Activated CD4-positive, alpha-beta T cell treated with anti-CD3 and anti-CD28 coated beads, Interleukin-2, amount 10 ng/mL, durations not matched to agents 7 days and 5 days (primary cell): ENCODE data around the gene ANKS1B. TPM values are rescaled to one million over a fixed set of nuclear protein-coding genes. Genes with fewer than 3 reads are reported as not detected.

Source experiments
- CTCF ChIA-PET: fragments of 350-600 bp; sonication (Branson Sonifier 250); formaldehyde crosslinking; loops from one replicate; lab custom pipeline; 2021; ENCODE audit warnings: antibody characterized with exemption; lab: Charles Lee
- POLR2A ChIA-PET: fragments of 350-600 bp; sonication (Branson Sonifier 250); formaldehyde crosslinking; loops from one replicate; lab custom pipeline; 2021; ENCODE audit warnings: antibody characterized with exemption; lab: Charles Lee
- DNase-seq: peaks from one replicate; pipeline ENCODE4 v3.0.0-alpha.2; 2020
- H3K27ac Mint-ChIP-seq: one replicate; pipeline ENCODE4 v1.8.0; 2021; ENCODE audit warnings: mild to moderate bottlenecking, moderate library complexity, mixed read lengths
- H3K27me3 Mint-ChIP-seq: one replicate; pipeline ENCODE4 v1.8.0; 2021; ENCODE audit warnings: mixed read lengths
- H3K36me3 Mint-ChIP-seq: one replicate; pipeline ENCODE4 v1.8.0; 2021; ENCODE audit warnings: low read depth, mixed read lengths
- H3K4me1 Mint-ChIP-seq: one replicate; pipeline ENCODE4 v1.8.0; 2021; ENCODE audit warnings: mixed read lengths
- H3K4me3 Mint-ChIP-seq: one replicate; pipeline ENCODE4 v1.8.0; 2021; ENCODE audit warnings: mild to moderate bottlenecking, moderate library complexity, mixed read lengths
- H3K9me3 Mint-ChIP-seq: one replicate; pipeline ENCODE4 v1.8.0; 2021; ENCODE audit warnings: mixed read lengths
- total RNA-seq, 2 experiments: library from RNA; stranded (reverse); gene quantifications; one replicate each; pipeline ENCODE4 v1.2.3, GENCODE V29; 2021

The ANKS1B gene
- total RNA-seq, 2 experiments from 2014 or later, result 0.17 to 0.25 TPM

DNA sequence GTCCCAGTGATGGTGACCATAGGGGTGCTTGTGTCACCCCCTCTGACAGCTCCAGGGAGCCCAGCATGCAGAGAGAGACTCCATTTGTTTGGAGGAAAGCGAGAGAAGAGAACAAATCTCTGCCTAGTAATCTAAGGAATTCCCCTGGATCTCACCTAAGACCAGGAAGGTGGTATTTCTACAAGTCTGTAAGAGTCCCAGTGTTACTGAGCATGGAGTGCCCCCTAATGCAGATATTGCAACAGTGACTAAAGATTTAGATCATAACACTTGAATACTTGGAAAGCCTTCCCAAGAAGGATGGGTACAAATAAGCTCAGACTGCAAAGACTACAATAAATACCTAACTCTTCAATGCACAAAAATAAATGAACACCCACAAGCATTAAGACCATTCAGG, 697.6 kb downstream of the ANKS1B start:
- H3K4me3 Mint-ChIP-seq, result no peak overlapping the region
- no peaks in the 10 kb centered on the region for H3K4me1 Mint-ChIP-seq
- no peaks in the 10 kb centered on the region for H3K27me3 Mint-ChIP-seq
- ChIA-PET POLR2A (no interaction called here), CTCF (no interaction called here)
- H3K27ac Mint-ChIP-seq, result no peak overlapping the region
- no peaks in the 10 kb centered on the region for H3K36me3 Mint-ChIP-seq
- peaks cover 18% of the 10 kb centered on the region for H3K9me3 Mint-ChIP-seq
- DNase-seq, result no peak

DNA sequence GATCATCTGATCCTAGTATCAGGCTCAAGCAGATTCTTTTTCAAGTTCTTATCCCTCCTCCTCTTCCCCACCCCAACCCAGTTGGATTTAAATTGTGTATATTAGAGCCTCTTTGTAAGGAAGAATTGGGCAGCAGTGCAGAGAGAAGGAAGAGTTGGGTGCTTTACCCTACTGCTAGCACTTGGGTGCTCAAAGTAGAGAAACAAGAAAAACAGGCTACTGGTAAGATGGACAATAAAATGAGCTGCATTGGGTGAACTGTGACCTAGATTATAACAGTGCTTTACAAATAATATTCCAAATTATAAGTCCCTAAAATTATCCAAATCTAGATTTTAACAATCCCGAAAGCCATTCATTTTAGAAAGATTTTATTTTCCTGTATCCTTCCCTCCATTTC, 700.6 kb downstream of the ANKS1B start:
- Mint-ChIP-seq H3K4me1 (no peaks in the 10 kb centered on the region), H3K9me3 (peaks cover 7% of the 10 kb centered on the region), H3K27me3 (no peaks in the 10 kb centered on the region), H3K36me3 (no peaks in the 10 kb centered on the region), H3K27ac (no peak overlapping the region), H3K4me3 (no peak overlapping the region)
- POLR2A ChIA-PET, result no interaction called here
- DNase-seq, result no peak
- CTCF ChIA-PET, result no interaction called here

DNA sequence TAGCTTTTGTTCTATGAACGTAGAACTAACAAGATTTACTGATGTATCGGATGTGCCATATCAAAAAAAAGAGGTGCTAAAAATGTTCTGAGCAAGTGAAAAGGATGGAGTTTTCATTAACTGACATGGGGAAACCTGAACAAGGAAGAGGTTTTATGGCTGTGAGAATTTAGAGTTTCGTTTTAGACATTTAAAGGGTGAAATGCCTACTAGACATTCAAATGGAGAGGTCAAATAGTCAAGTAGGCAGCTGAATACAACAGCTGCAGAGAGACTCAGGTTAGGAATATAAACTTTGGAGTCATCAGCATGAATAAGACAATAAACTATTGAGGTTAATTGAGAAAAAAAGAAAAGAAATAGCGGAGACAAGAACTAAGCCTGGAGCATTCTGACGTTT, 702.1 kb downstream of the ANKS1B start:
- CTCF ChIA-PET, result no interaction called here
- no peak overlapping the region for H3K27ac Mint-ChIP-seq
- no peaks in the 10 kb centered on the region for H3K9me3 Mint-ChIP-seq

DNA sequence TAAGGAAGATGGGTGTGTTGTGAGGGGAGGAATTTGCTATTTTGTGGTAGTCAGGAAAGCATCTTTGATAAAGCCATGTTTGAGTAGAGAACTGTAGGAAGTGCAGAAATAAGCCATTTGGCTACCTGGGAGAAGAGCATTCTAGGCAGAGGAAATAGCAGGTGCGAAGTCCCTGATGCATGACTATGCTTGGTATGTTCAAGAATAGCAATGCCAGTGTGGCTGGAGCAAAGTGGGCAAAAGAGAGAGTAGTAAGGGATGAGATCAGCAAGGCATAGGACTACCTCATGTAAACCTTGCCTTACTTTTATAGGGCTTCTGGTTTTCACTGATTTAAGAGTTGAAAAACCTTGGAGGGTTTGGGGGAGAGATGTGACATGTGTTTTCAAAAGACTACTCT, 702.6 kb downstream of the ANKS1B start:
- no peak overlapping the region for H3K4me3 Mint-ChIP-seq
- no peaks in the 10 kb centered on the region for H3K9me3 Mint-ChIP-seq
- no peaks in the 10 kb centered on the region for H3K36me3 Mint-ChIP-seq
- H3K27ac Mint-ChIP-seq, result no peak overlapping the region
- ChIA-PET CTCF (no interaction called here), POLR2A (no interaction called here)
- H3K27me3 Mint-ChIP-seq, result no peaks in the 10 kb centered on the region
- no peak for DNase-seq
- no peaks in the 10 kb centered on the region for H3K4me1 Mint-ChIP-seq

More for the DNA sequence above, 702.1 kb downstream of the ANKS1B start:
- no peaks in the 10 kb centered on the region for H3K27me3 Mint-ChIP-seq
- POLR2A ChIA-PET, result no interaction called here
- H3K36me3 Mint-ChIP-seq, result no peaks in the 10 kb centered on the region
- no peak for DNase-seq
- no peaks in the 10 kb centered on the region for H3K4me1 Mint-ChIP-seq
- no peak overlapping the region for H3K4me3 Mint-ChIP-seq

DNA sequence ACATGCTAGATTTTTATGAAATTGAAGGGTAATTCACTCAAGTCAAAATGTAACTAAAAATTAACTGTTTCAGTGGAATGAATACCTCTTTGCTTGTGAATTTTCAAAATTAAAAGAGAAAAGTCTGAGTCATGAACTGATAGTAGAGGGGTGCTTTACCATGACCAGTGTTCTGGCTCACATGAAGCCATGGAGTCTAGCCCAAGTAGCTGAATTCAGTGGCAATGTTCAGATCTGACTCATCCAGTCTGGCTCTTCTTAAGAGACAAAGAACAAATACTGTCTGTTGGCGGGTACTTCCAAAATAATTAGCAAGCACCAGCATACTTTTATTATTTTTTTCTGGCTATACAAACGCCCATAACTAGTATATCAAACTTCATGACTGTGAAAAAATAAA, 703.5 kb downstream of the ANKS1B start:
- ChIA-PET POLR2A (no interaction called here), CTCF (no interaction called here)
- no peaks in the 10 kb centered on the region for H3K36me3 Mint-ChIP-seq
- no peak for DNase-seq
- H3K27me3 Mint-ChIP-seq, result no peaks in the 10 kb centered on the region
- H3K27ac Mint-ChIP-seq, result no peak overlapping the region
- H3K9me3 Mint-ChIP-seq, result no peaks in the 10 kb centered on the region
- H3K4me1 Mint-ChIP-seq, result no peaks in the 10 kb centered on the region
- no peak overlapping the region for H3K4me3 Mint-ChIP-seq

DNA sequence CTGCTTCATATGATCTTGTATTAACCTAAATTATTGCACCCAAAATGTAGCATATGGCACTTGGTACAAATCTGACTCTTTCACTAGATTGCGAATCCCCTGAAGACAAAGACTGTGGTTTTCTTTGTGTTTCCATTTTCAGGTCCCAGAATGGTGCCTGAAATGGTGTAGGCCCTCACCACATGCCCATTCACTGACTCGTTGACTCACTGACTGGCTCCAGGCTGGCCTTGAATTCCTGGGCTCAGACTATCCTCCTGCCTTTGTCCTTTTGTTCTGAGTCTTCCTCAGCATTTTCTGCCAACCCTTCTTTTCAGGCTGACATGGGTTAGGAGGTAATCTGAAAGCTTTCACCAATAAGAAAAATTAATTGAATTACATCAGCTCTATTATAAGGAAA, 705.8 kb downstream of the ANKS1B start:
- Mint-ChIP-seq H3K27me3 (no peaks in the 10 kb centered on the region), H3K36me3 (no peaks in the 10 kb centered on the region)

DNA sequence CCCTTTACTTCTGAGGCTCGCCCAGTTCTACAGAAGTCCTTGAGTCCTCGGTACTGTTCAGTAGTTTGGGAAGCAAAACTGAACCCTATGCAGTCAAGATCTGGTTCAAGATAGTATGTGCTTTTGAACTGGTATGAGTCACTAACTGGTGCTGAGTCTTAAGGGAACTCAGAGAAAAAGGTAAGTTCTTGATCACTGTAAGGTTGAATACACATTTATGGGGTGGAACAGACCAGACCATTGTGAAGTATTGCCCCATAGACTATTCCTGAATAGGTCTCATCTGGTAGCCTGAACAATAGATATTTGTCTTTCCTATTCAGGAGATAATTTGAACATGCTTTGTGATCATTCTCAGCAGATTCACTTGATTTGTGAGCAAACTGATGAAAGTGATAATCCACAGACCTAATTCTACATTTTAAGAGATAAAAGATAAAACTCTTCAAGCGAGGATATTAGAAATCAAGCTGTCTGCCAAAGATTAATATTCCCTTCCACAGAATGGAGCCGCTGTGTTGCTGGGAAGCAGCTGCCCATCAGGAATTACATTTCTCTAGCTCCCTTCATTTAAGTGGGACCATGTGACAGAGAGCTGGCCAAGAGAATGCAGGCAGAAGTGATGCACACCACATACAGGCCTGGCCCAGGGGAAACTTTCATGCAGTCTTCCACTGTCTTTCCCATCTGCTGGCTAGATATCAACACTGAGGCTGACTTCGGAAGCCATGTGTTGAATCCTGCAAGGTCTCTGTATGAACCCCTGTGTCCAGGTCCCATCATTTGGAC, 707.0 kb downstream of the ANKS1B start:
- Mint-ChIP-seq H3K4me3 (no peak overlapping the region), H3K27me3 (no peaks in the 10 kb centered on the region), H3K9me3 (peaks cover 4% of the 10 kb centered on the region), H3K4me1 (no peaks in the 10 kb centered on the region), H3K36me3 (no peaks in the 10 kb centered on the region), H3K27ac (no peak overlapping the region)
- ChIA-PET POLR2A (no interaction called here), CTCF (no interaction called here)
- no peak for DNase-seq

More for the DNA sequence above, 705.8 kb downstream of the ANKS1B start:
- CTCF ChIA-PET, result no interaction called here
- Mint-ChIP-seq H3K27ac (no peak overlapping the region), H3K9me3 (peaks cover 4% of the 10 kb centered on the region), H3K4me3 (no peak overlapping the region), H3K4me1 (no peaks in the 10 kb centered on the region)
- POLR2A ChIA-PET, result no interaction called here
- DNase-seq, result no peak

DNA sequence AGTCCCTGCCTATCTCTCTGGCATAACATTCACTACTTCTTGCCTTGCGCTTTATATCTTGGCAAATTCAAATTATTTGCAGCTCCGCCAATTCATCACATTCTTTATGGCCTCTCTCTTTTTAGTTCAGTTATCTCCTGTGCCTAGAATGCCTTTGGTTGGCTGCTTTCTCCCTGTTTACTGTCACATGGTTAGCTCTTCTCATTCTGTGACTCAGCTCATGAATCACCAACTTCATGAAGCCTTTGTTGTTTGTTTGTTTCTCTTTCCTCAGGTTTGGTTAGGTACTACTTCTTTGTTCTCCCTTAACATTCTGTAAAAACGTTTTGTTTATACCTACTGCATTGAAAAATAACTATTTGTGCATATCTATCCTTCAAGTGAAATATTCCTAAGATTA, 713.7 kb downstream of the ANKS1B start:
- no peaks in the 10 kb centered on the region for H3K27me3 Mint-ChIP-seq
- ChIA-PET POLR2A (no interaction called here), CTCF (no interaction called here)
- H3K36me3 Mint-ChIP-seq, result no peaks in the 10 kb centered on the region
- peaks cover 11% of the 10 kb centered on the region for H3K9me3 Mint-ChIP-seq
- no peak overlapping the region for H3K4me3 Mint-ChIP-seq
- DNase-seq, result no peak
- no peak overlapping the region for H3K27ac Mint-ChIP-seq
- H3K4me1 Mint-ChIP-seq, result no peaks in the 10 kb centered on the region

DNA sequence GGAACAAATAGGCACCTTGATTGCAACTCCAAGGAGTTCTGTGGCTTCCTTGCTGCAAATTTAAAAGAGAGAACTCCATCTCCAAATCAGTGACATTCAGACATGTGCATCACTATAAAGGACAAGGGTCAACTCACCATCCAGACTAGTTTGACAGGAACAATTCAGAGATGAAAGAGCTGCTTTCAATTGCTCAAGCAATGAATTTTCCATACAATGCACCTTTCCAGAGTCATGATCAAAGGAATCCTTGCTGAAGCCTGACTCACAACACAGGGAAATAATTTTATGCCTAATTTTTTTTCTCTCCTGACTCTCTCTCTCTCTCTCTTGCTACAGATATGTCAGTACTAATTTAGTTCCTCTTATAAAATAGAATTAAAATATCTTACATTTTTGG, 717.7 kb downstream of the ANKS1B start:
- no peaks in the 10 kb centered on the region for H3K36me3 Mint-ChIP-seq
- no peak overlapping the region for H3K27ac Mint-ChIP-seq
- POLR2A ChIA-PET, result no interaction called here
- peaks cover 7% of the 10 kb centered on the region for H3K9me3 Mint-ChIP-seq
- H3K4me3 Mint-ChIP-seq, result no peak overlapping the region
- DNase-seq, result no peak
- CTCF ChIA-PET, result no interaction called here
- H3K27me3 Mint-ChIP-seq, result no peaks in the 10 kb centered on the region
- H3K4me1 Mint-ChIP-seq, result no peaks in the 10 kb centered on the region

DNA sequence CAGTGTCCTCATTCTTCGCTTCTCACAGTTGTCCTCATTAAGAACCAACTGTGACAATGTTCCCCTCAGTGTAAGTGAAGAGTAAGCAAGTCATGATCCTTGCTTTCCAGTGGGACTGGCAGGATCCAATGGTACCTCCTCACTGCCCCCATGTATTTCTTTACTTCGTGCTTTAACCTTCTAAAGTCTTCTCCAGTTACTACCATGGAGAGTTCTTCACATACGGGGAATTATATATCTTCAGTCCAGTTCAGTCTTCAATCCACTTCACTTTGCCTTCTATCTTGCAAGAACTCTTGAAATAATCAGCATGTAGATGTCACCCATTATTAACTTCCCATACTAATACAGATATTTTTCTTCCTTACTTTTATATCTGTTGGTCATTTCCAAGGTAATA, 719.1 kb downstream of the ANKS1B start:
- Mint-ChIP-seq H3K4me1 (no peaks in the 10 kb centered on the region), H3K27ac (no peak overlapping the region), H3K27me3 (no peaks in the 10 kb centered on the region), H3K36me3 (no peaks in the 10 kb centered on the region), H3K9me3 (peaks cover 4% of the 10 kb centered on the region), H3K4me3 (no peak overlapping the region)
- ChIA-PET CTCF (no interaction called here), POLR2A (no interaction called here)
- DNase-seq, result no peak

DNA sequence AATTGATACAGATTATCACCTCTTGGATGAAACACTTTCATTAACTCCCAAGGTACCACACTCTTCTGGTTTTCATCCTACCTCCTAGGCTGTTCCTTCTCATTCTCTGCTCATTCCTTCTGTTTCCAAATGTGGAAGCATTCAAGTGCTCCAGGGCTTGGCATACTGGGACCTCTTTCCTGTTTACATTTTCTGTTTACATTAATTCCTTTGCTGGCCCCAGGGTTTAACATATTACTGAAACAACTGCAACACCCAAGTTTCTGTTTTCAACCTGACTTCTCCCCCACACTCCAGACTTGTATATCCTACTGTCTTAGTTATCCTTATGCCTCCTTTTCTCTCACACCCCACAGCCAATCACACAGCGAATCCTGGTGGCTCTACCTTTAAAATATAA, 723.5 kb downstream of the ANKS1B start:
- DNase-seq, result no peak
- Mint-ChIP-seq H3K9me3 (peaks cover 2% of the 10 kb centered on the region), H3K27ac (no peak overlapping the region), H3K4me3 (no peak overlapping the region), H3K27me3 (no peaks in the 10 kb centered on the region), H3K4me1 (no peaks in the 10 kb centered on the region), H3K36me3 (no peaks in the 10 kb centered on the region)
- POLR2A ChIA-PET, result no interaction called here
- CTCF ChIA-PET, result no interaction called here

DNA sequence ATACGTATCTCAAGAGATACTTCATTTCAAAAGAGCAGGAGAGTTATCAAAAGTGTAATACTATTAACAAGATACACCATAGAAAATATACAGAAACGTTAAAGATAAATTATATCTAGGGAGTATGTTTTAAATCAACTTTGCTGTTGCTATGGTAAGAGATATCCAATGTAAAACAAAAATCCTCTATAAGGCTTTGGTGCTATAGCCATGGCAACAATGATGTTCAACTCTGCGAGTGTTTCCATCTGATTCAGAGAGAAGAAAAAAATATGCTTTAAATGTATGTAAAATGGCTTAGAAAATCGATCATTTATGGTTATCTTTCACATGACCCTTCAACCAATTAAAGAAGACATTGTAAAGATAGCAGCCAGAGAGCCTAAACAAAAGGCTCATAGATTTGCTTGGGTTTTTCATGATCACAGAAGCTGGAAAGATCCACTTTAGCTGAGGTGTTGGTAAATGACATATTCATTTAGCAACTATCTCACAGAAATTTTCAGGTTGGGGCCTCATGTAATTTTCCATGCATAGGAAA, 724.2 kb downstream of the ANKS1B start:
- Mint-ChIP-seq H3K27me3 (no peaks in the 10 kb centered on the region), H3K9me3 (peaks cover 2% of the 10 kb centered on the region), H3K4me3 (no peak overlapping the region), H3K27ac (no peak overlapping the region), H3K36me3 (no peaks in the 10 kb centered on the region), H3K4me1 (no peaks in the 10 kb centered on the region)
- DNase-seq, result no peak
- CTCF ChIA-PET, result no interaction called here
- POLR2A ChIA-PET, result no interaction called here

DNA sequence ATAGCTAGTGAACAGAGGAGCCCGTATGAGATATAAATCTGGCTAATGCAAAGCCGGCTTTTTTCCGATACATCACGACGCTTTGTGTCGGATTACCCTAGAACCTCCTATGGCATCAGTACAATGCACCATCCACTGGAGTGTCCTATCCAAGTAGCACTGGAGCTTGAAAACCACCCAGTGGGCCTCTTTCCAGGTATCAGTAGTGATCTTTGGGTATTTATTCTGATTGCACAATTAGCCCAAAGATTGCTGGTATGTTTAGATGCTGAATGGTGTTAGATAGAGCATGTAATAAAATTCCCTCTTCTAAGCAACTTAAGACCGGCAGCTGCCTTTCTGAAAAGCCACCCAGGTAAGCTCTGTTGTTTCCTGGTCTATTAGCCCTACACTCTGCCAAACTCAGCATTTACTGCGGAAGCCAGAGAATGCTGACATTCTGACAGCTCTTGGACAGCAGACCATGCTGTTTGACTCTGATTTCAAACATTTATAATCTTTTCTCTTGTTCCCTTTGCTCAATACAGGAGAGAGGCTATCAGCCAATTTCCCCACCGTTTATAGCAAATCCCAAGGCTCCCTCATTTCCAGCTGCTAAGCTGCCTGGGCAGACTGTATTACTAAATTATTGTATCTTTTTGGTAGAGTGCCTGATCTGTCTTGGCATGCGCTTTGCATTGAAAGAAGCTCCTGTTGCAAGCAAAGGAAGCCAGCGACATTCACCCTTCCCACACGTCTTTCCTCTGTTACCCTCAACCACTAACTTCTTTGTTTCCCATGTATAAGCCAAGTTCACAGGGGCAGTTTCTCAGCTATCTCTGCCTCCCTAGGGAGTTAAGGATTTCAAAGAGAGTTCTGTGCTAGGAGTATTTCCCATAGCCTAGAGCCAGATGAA, 725.4 kb downstream of the ANKS1B start:
- H3K9me3 Mint-ChIP-seq, result peaks cover 2% of the 10 kb centered on the region
- H3K4me3 Mint-ChIP-seq, result no peak overlapping the region
- H3K27me3 Mint-ChIP-seq, result no peaks in the 10 kb centered on the region
- ChIA-PET CTCF (no interaction called here), POLR2A (no interaction called here)
- no peaks in the 10 kb centered on the region for H3K4me1 Mint-ChIP-seq
- no peaks in the 10 kb centered on the region for H3K36me3 Mint-ChIP-seq
- no peak overlapping the region for H3K27ac Mint-ChIP-seq
- DNase-seq, result no peak
